ENCODE measurements around the gene NVL. TPM values are rescaled to one million over a fixed set of nuclear protein-coding genes. Genes with fewer than 3 reads are reported as not detected.
"Not testable (repeated sequence)": the region's sequence is repeated elsewhere in the genome, so short reads cannot be mapped to it uniquely, and the experiment has no call there.

Gene NVL
- total RNA-seq, 1 experiment from 2014 or later: 21.9 TPM

GRCh38 chr1:224312025-224312424, 17.9 kb downstream of the NVL start:
- ChIA-PET POLR2A (no interaction called here), RAD21 (ENCODE audit: low non-redundant PET in 1 of 2, low total read pairs in 2 of 2, uncharacterized antibody in 2 of 2, unreplicated experiment in 2 of 2) (no interaction called here), CTCF (no interaction called here)
- TF ChIP-seq POLR2A (IDR thresholded peaks at IDR 0.05; ENCODE audit: borderline replicate concordance, extremely low read depth, insufficient read depth, insufficient read length) (no peak), JUND (IDR thresholded peaks at IDR 0.05) (no peak), ATF3 (IDR thresholded peaks at IDR 0.05) (no peak), SP1 (IDR thresholded peaks at IDR 0.05; ENCODE audit: low read depth) (no peak), FOSL1 (IDR thresholded peaks at IDR 0.05; ENCODE audit: low read depth) (no peak), CTCF (IDR thresholded peaks at IDR 0.05 in 2 of 3, conservative IDR thresholded peaks at IDR 0.05 in 1 of 3; ENCODE audit: borderline replicate concordance in 1 of 3, insufficient read depth in 1 of 3, low read depth in 2 of 3, low read length in 2 of 3) (no peak), CBX3 (IDR thresholded peaks at IDR 0.05; ENCODE audit: low read depth) (no peak), CEBPB (IDR thresholded peaks at IDR 0.05; ENCODE audit: low read depth) (no peak), ZNF274 (IDR thresholded peaks at IDR 0.05; ENCODE audit: low read depth, low read length) (no peak), SRF (IDR thresholded peaks at IDR 0.05; ENCODE audit: low read depth) (no peak)
- TSS peak; percentile 11 for BruUV-seq (replicated peaks)
- ATAC-seq: no peak
- Histone ChIP-seq H3K27me3 (ENCODE audit: insufficient read depth, low read length) (no peaks in the 10 kb centered on the region), H3K36me3 (ENCODE audit: control insufficient read depth in 1 of 2, insufficient read depth in 2 of 2, low read length in 2 of 2) (peaks cover 11 to 15% of the 10 kb centered on the region in 2 experiments), H3K27ac (ENCODE audit: low read depth, low read length) (no peak overlapping the region), H3K4me2 (ENCODE audit: low read length) (no peak overlapping the region), H3K4me3 (replicated peaks in 1 of 2; ENCODE audit: low read depth in 1 of 2, low read length in 2 of 2) (no peak overlapping the region), H3K9ac (ENCODE audit: low read length) (no peak overlapping the region), H3K9me3 (ENCODE audit: control insufficient read depth in 1 of 2, insufficient read depth in 1 of 2, low read depth in 1 of 2, low read length in 2 of 2) (no peaks in the 10 kb centered on the region), H3K79me2 (ENCODE audit: insufficient read depth, low read length) (no peaks in the 10 kb centered on the region; the same call in 1 of the 2 replicates), H3K4me1 (ENCODE audit: control insufficient read depth in 1 of 2, insufficient read depth in 2 of 2, low read length in 2 of 2) (no peaks in the 10 kb centered on the region; a peak in 1 of 4 replicates), H2AFZ (ENCODE audit: low read depth, low read length, poor library complexity, severe bottlenecking) (no peak overlapping the region), H3K9me2 (ENCODE audit: insufficient read depth) (no peaks in the 10 kb centered on the region), H4K20me1 (ENCODE audit: insufficient read depth) (no peaks in the 10 kb centered on the region)
- no peak for DNase-seq (ENCODE audit: low read depth, low spot score)
- intact Hi-C loops (cut with micrococcal nuclease): no loop called here

GRCh38 chr1:224311503-224311902, 18.5 kb downstream of the NVL start:
- ATAC-seq; H3K9me3 ChIP-seq (ENCODE audit: control insufficient read depth in 1 of 2, insufficient read depth in 1 of 2, low read depth in 1 of 2, low read length in 2 of 2); H4K20me1 ChIP-seq (ENCODE audit: insufficient read depth); H3K9me2 ChIP-seq (ENCODE audit: insufficient read depth); H3K4me1 ChIP-seq (ENCODE audit: control insufficient read depth in 1 of 2, insufficient read depth in 2 of 2, low read length in 2 of 2); H3K27ac ChIP-seq (ENCODE audit: low read depth, low read length); H2AFZ ChIP-seq (ENCODE audit: low read depth, low read length, poor library complexity, severe bottlenecking); H3K27me3 ChIP-seq (ENCODE audit: insufficient read depth, low read length); H3K9ac ChIP-seq (ENCODE audit: low read length); BruUV-seq (replicated peaks); DNase-seq (ENCODE audit: low read depth, low spot score); H3K79me2 ChIP-seq (ENCODE audit: insufficient read depth, low read length); intact Hi-C loops (cut with micrococcal nuclease); RAD21 ChIA-PET (ENCODE audit: low non-redundant PET in 1 of 2, low total read pairs in 2 of 2, uncharacterized antibody in 2 of 2, unreplicated experiment in 2 of 2); POLR2A ChIA-PET; H3K4me3 ChIP-seq (replicated peaks in 1 of 2; ENCODE audit: low read depth in 1 of 2, low read length in 2 of 2); CTCF ChIA-PET; H3K4me2 ChIP-seq (ENCODE audit: low read length): not testable (repeated sequence)
- H3K36me3 ChIP-seq (ENCODE audit: control insufficient read depth in 1 of 2, insufficient read depth in 2 of 2, low read length in 2 of 2): peaks cover 14 to 18% of the 10 kb centered on the region in 2 experiments

Data from HCT116 (cell line).